ENCODE results near the gene ACP1.

GRCh38 chr2:287911-288757, 23.4 kb downstream of the ACP1 start, which contains the start of gene ALKAL2:
- TF ChIP-seq EP300 (IDR thresholded peaks at IDR 0.05), result no peak
- TF ChIP-seq CTCF (IDR thresholded peaks at IDR 0.05), result no peak
- TF ChIP-seq POLR2A (IDR thresholded peaks at IDR 0.05), result no peak
- no peak for TF ChIP-seq POLR2AphosphoS5 (IDR thresholded peaks at IDR 0.05)

Data from upper lobe of left lung (tissue), 4 donors.